OCI-LY1 (cell line): Measurements from ENCODE around the gene PARVG.

Source experiments
- EZH2 ChIP-seq: fragments of 200-600 bp; sonication (generic), shearing (Covaris generic); IDR thresholded peaks from 2 replicates; pipeline ENCODE4 v1.8.0; 2017; ENCODE audit warnings: borderline replicate concordance, mixed run types, mild to moderate bottlenecking, antibody characterized with exemption, low read length, moderate library complexity, mixed read lengths
- TF ChIP-seq, protein P1 (sequence below): fragments of 200-600 bp; sonication (generic), shearing (Covaris generic); IDR thresholded peaks from 2 replicates; pipeline ENCODE4 v1.5.1; 2017; ENCODE audit warnings: mild to moderate bottlenecking, antibody characterized with exemption, low read length, moderate library complexity, mixed read lengths

DNA sequence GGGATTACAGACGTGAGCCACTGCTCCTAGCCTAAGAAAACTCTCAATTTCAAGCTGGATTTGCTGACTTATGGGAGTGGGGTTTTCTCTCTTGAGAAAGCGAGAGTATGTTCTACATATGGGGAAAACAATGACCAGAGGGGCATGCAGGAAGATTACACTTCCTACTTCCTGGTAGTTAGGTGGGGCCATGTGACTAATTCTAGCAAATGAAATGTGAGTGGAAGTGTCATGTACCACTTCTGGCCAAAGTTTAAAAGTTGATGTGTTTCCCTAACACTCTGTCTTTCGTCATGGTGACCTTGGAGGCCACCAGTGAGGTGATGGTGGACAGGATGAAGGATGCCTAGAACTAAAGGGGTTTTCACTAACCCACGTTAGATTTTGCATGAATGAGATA is 50.5 kb downstream of the PARVG start:
- TF ChIP-seq, protein P1, sequence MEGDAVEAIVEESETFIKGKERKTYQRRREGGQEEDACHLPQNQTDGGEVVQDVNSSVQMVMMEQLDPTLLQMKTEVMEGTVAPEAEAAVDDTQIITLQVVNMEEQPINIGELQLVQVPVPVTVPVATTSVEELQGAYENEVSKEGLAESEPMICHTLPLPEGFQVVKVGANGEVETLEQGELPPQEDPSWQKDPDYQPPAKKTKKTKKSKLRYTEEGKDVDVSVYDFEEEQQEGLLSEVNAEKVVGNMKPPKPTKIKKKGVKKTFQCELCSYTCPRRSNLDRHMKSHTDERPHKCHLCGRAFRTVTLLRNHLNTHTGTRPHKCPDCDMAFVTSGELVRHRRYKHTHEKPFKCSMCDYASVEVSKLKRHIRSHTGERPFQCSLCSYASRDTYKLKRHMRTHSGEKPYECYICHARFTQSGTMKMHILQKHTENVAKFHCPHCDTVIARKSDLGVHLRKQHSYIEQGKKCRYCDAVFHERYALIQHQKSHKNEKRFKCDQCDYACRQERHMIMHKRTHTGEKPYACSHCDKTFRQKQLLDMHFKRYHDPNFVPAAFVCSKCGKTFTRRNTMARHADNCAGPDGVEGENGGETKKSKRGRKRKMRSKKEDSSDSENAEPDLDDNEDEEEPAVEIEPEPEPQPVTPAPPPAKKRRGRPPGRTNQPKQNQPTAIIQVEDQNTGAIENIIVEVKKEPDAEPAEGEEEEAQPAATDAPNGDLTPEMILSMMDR: no peak
- no peak for TF ChIP-seq EZH2
